Fibroblast of pulmonary artery (primary cell): Measurements from ENCODE around the gene HDC.

Source experiments
- DNase-seq: peaks from one replicate; pipeline ENCODE4 v3.0.0-alpha.2; 2010; ENCODE audit warnings: low read depth
- H3K4me3 ChIP-seq: replicated peaks from 2 replicates; pipeline ENCODE4 v1.5.1; 2011; ENCODE audit warnings: low read depth, mild to moderate bottlenecking, control low read depth, low read length, moderate library complexity
- CTCF ChIP-seq: IDR thresholded peaks from 2 replicates; pipeline ENCODE4 v1.5.1; 2011; ENCODE audit warnings: mild to moderate bottlenecking, control low read depth, low read length, inconsistent platforms; ENCODE audit errors: missing control alignments

Gene HDC

GRCh38 chr15:50277370-50277769, 11.8 kb upstream of the HDC start:
- no peak for DNase-seq
- no peak overlapping the region for H3K4me3 ChIP-seq
- no peak for TF ChIP-seq CTCF

DNA sequence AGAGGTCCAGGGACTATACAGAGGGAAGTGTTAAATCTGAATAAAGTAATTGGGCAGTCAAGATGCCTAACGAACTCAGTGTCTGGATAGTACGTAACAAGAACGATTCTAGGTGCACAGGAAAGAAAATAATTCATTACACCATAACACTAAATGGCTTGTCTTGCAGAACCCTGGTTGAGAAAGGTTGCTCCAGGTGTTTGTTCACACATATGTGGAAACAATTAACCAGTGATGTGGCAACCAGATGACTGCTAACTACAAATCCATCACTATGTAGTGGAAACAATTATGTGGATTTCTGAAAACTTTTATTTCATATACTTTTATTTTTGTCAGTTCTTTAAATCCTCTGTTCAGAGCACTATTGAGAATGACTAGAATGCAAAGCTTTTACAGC, 10.4 kb upstream of the HDC start:
- no peak for DNase-seq
- TF ChIP-seq CTCF = no peak

GRCh38 chr15:50275091-50275490, 9.6 kb upstream of the HDC start:
- no peak for TF ChIP-seq CTCF
- no peak for DNase-seq
- H3K4me3 ChIP-seq = no peak overlapping the region

More for the DNA sequence above, 10.4 kb upstream of the HDC start:
- H3K4me3 ChIP-seq = no peak overlapping the region

- no peak for TF ChIP-seq CTCF
- DNase-seq = no peak
Observed at GRCh38 chr15:50267577-50267976, 2.1 kb upstream of the HDC start.

DNA sequence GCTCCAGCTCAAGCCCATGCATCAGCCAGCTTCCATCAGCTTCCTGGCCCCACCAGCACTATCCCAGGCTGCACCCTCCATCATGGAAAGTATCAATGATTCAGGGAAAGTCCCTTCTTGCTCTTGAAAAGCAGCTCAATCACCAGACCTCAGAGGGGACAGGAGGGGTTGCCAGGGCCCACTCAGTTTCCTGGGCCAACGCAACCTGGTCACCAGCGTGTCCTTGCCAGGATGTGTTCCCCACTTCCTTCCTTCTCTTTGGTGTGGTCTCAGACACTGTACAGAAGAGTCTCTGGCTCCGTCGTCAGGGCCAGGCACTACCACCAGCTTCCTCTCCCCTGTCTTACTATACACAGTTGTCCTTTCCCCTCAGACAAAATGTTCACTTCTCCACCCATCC, 3.0 kb downstream of the HDC start:
- DNase-seq = no peak
- no peak for TF ChIP-seq CTCF
- H3K4me3 ChIP-seq = no peak overlapping the region

More at GRCh38 chr15:50267577-50267976, 2.1 kb upstream of the HDC start:
- H3K4me3 ChIP-seq = no peak overlapping the region

DNA sequence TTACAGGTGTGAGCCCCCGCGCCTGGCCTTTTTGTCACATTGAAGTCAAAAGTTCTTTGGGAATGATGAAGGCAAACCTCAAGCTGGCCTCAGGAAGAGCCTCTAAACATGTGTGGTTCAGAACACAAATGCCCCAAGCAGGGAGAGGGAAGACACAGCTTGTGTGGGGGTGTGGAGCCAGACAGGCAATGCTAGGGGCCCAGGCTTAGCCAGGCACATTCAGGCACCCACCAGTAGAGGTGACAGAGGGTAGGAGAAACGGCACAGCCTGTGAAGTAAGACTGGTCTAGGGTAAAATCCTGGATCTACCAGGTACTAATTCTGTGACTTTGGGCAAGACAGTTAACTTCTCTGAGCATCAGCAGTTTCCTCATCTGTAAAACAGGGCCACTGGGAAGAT, 3.5 kb downstream of the HDC start:
- TF ChIP-seq CTCF = no peak
- no peak for DNase-seq
- no peak overlapping the region for H3K4me3 ChIP-seq

GRCh38 chr15:50260969-50261496, 4.5 kb downstream of the HDC start:
- H3K4me3 ChIP-seq = no peak overlapping the region
- DNase-seq = no peak
- TF ChIP-seq CTCF = no peak
